Endodermal cell (in vitro differentiated cells): ENCODE results near the gene HSPD1. TPM values are rescaled to one million over a fixed set of nuclear protein-coding genes. Genes with fewer than 3 reads are reported as not detected.

Source experiments
- DNase-seq: peaks from one replicate; pipeline ENCODE4 v3.0.0-alpha.2; 2017
- H3K27ac ChIP-seq: 2 replicates; pipeline ENCODE4 v1.5.1; 2013; ENCODE audit warnings: mild to moderate bottlenecking, low read depth, low read length, moderate library complexity
- H3K27me3 ChIP-seq: 2 replicates; pipeline ENCODE4 v1.6.1; 2013; ENCODE audit warnings: mild to moderate bottlenecking, low read length, moderate library complexity; ENCODE audit not compliant: insufficient read depth, control insufficient read depth, poor library complexity, severe bottlenecking
- H3K36me3 ChIP-seq: 2 replicates; pipeline ENCODE4 v1.7.0; 2013; ENCODE audit warnings: mild to moderate bottlenecking, low read length, moderate library complexity; ENCODE audit not compliant: control insufficient read depth, insufficient read depth
- H3K4me1 ChIP-seq: one replicate; pipeline ENCODE4 v1.7.0; 2013; ENCODE audit warnings: low read length; ENCODE audit not compliant: control insufficient read depth, insufficient read depth
- H3K4me3 ChIP-seq: 2 replicates; pipeline ENCODE4 v1.5.1; 2013; ENCODE audit warnings: mild to moderate bottlenecking, low read length, moderate library complexity
- H3K9ac ChIP-seq: 2 replicates; pipeline ENCODE4 v1.6.1; 2013; ENCODE audit warnings: mild to moderate bottlenecking, low read length, moderate library complexity; ENCODE audit not compliant: poor library complexity, severe bottlenecking; ENCODE audit errors: extremely low read depth
- H3K9me3 ChIP-seq: 2 replicates; pipeline ENCODE4 v1.6.1; 2013; ENCODE audit warnings: mild to moderate bottlenecking, low read length, moderate library complexity; ENCODE audit not compliant: control insufficient read depth
- H3K27ac Mint-ChIP-seq: 2 replicates; pipeline ENCODE4 v1.8.0; 2020; ENCODE audit warnings: mixed read lengths
- H3K27me3 Mint-ChIP-seq: 2 replicates; pipeline ENCODE4 v1.8.0; 2021; ENCODE audit warnings: mild to moderate bottlenecking, mixed read lengths; ENCODE audit not compliant: insufficient read depth
- H3K36me3 Mint-ChIP-seq: 2 replicates; pipeline ENCODE4 v1.8.0; 2020; ENCODE audit warnings: low read depth, mixed read lengths
- H3K4me1 Mint-ChIP-seq: 2 replicates; pipeline ENCODE4 v1.8.0; 2020; ENCODE audit warnings: mixed read lengths
- H3K4me3 Mint-ChIP-seq: 2 replicates; pipeline ENCODE4 v1.8.0; 2020; ENCODE audit warnings: mild to moderate bottlenecking, moderate library complexity, mixed read lengths
- H3K9me3 Mint-ChIP-seq: 2 replicates; pipeline ENCODE4 v1.8.0; 2020; ENCODE audit warnings: mild to moderate bottlenecking, mixed read lengths
- CTCF ChIP-seq: fragments of 200-600 bp; sonication (generic); conservative IDR thresholded peaks from 2 replicates; pipeline ENCODE4 v1.5.0; 2021; ENCODE audit warnings: antibody characterized with exemption, mild to moderate bottlenecking
- WGBS, 2 experiments: methylation state at CpG; one replicate each; pipeline versions ENCODE4 v1.1.5 to v1.1.7; 2013; ENCODE audit warnings: missing lambda C conversion rate in 2 of 2, mixed read lengths in 1 of 2; ENCODE audit not compliant: insufficient coverage in 1 of 2, insufficient read length in 1 of 2; 5-methylcytosine and 5-hydroxymethylcytosine counted together
- total RNA-seq, 2 donors: library from RNA; stranded (reverse); fragmentation: NEBNext Ultra II Directional in 1 of 2; extraction: Animal tissue kit (Norgen Biotek cat#: 25700) in 1 of 2; gene quantifications; 2 replicates in 1 of 2; 3 replicates in 1 of 2; pipeline ENCODE4 v1.2.1, GENCODE V29; 2021

Gene HSPD1
- total RNA-seq, 2 donors from 2014 or later = 553 to 588 TPM

GRCh38 chr2:197513915-197514314, 14.3 kb upstream of the HSPD1 start:
- no peak overlapping the region for H3K4me3 Mint-ChIP-seq
- no peak for DNase-seq
- H3K9me3 Mint-ChIP-seq = peaks cover 3% of the 10 kb centered on the region
- H3K4me1 Mint-ChIP-seq = peaks cover 23% of the 10 kb centered on the region
- no peak overlapping the region for H3K9ac ChIP-seq
- H3K27ac ChIP-seq = no peak overlapping the region
- 77 to 84% methylated on average over 5 of the region's 5 CpGs for WGBS, 2 experiments
- no peak overlapping the region for H3K27ac Mint-ChIP-seq
- H3K9me3 ChIP-seq = no peaks in the 10 kb centered on the region
- no peak overlapping the region for H3K4me3 ChIP-seq
- no peaks in the 10 kb centered on the region for H3K27me3 Mint-ChIP-seq
- H3K27me3 ChIP-seq = no peaks in the 10 kb centered on the region
- peaks cover 4% of the 10 kb centered on the region for H3K36me3 ChIP-seq
- no peak for TF ChIP-seq CTCF
- peaks cover 5% of the 10 kb centered on the region for H3K36me3 Mint-ChIP-seq
- H3K4me1 ChIP-seq = no peaks in the 10 kb centered on the region

GRCh38 chr2:197506658-197507057, 7.0 kb upstream of the HSPD1 start:
- H3K4me3 Mint-ChIP-seq = no peak overlapping the region
- Histone ChIP-seq H3K9me3 (no peaks in the 10 kb centered on the region), H3K9ac (no peak overlapping the region), H3K4me1 (peaks cover 9% of the 10 kb centered on the region), H3K36me3 (peaks cover 39% of the 10 kb centered on the region), H3K27ac (no peak overlapping the region), H3K4me3 (no peak overlapping the region), H3K27me3 (no peaks in the 10 kb centered on the region)
- peaks cover 9% of the 10 kb centered on the region for H3K4me1 Mint-ChIP-seq
- H3K36me3 Mint-ChIP-seq = peaks cover 35% of the 10 kb centered on the region
- no peak for TF ChIP-seq CTCF
- H3K27me3 Mint-ChIP-seq = no peaks in the 10 kb centered on the region
- no peak for DNase-seq
- H3K9me3 Mint-ChIP-seq = no peaks in the 10 kb centered on the region
- H3K27ac Mint-ChIP-seq = no peak overlapping the region
- 95 to 100% methylated on average over 1 to 5 of the region's 5 CpGs for WGBS, 2 experiments

GRCh38 chr2:197504512-197504911, 4.9 kb upstream of the HSPD1 start:
- Histone ChIP-seq H3K4me3 (no peak overlapping the region), H3K9me3 (no peaks in the 10 kb centered on the region), H3K36me3 (peaks cover 40% of the 10 kb centered on the region), H3K9ac (no peak overlapping the region), H3K27ac (no peak overlapping the region), H3K27me3 (no peaks in the 10 kb centered on the region), H3K4me1 (peaks cover 9% of the 10 kb centered on the region)
- 92 to 98% methylated on average over 6 of the region's 6 CpGs for WGBS, 2 experiments
- no peak for DNase-seq
- Mint-ChIP-seq H3K27me3 (no peaks in the 10 kb centered on the region), H3K36me3 (peaks cover 43% of the 10 kb centered on the region), H3K9me3 (no peaks in the 10 kb centered on the region), H3K27ac (peak overlapping the region; percentile 30), H3K4me3 (no peak overlapping the region), H3K4me1 (peaks cover 15% of the 10 kb centered on the region)
- TF ChIP-seq CTCF = no peak
